Liver (tissue), 3 donors: ENCODE measurements around the gene DHRS11.

Experiments
- CTCF ChIP-seq: fragments of 150-350 bp; IDR thresholded peaks from 2 replicates; pipeline ENCODE4 v1.5.1; 2017; ENCODE audit warnings: improper control_type of control experiment, low read depth, low read length; ENCODE audit not compliant: missing input control
- REST ChIP-seq: IDR thresholded peaks from 2 replicates; pipeline ENCODE4 v1.6.1; 2016; ENCODE audit warnings: antibody characterized with exemption, mild to moderate bottlenecking
- TAF1 ChIP-seq: conservative IDR thresholded peaks from 2 replicates; pipeline ENCODE4 v1.6.1; 2016; ENCODE audit warnings: antibody characterized with exemption, mild to moderate bottlenecking
- donor health status: healthy.
- donor health status: healthy.

- TF ChIP-seq CTCF (peak; percentile 3), REST (no peak), TAF1 (no peak)
Observed at GRCh38 chr17:36608794-36609497, 17.3 kb downstream of the DHRS11 start.
